ENCODE measurements around the gene HMBS.

- no peak for TF ChIP-seq POLR2AphosphoS5 (IDR thresholded peaks at IDR 0.05; ENCODE audit: low read depth, low read length)
- no peak for TF ChIP-seq POLR2A (IDR thresholded peaks at IDR 0.05; ENCODE audit: low read depth, low read length)
Measured at GRCh38 chr11:119117004-119117706, 32.5 kb downstream of the HMBS start.
